ENCODE data around the gene KIFC3.
"Not testable (repeated sequence)": the region's sequence is repeated elsewhere in the genome, so short reads cannot be mapped to it uniquely, and the experiment has no call there.

KIFC3 gene

GRCh38 chr16:57786632-57787518 is 15.4 kb downstream of the KIFC3 start:
- DNase-seq = no peak

- no peak for DNase-seq
Observed at GRCh38 chr16:57785924-57786323, 16.4 kb downstream of the KIFC3 start.

GRCh38 chr16:57785385-57785784 is 16.9 kb downstream of the KIFC3 start:
- no peak for DNase-seq

GRCh38 chr16:57784334-57784733 is 18.0 kb downstream of the KIFC3 start:
- DNase-seq = no peak

GRCh38 chr16:57783883-57784282 is 18.4 kb downstream of the KIFC3 start:
- DNase-seq = no peak

- no peak for DNase-seq
Observed at GRCh38 chr16:57783116-57783515, 19.2 kb downstream of the KIFC3 start.

GRCh38 chr16:57782607-57783055 is 19.7 kb downstream of the KIFC3 start:
- not testable (repeated sequence) for DNase-seq

GRCh38 chr16:57781741-57782606 is 20.3 kb downstream of the KIFC3 start:
- DNase-seq = no peak

- DNase-seq = no peak
Observed at GRCh38 chr16:57781349-57781740, 20.9 kb downstream of the KIFC3 start.

GRCh38 chr16:57779836-57780235 is 22.5 kb downstream of the KIFC3 start:
- DNase-seq = not testable (repeated sequence)

- DNase-seq = no peak
Observed at GRCh38 chr16:57778658-57779057, 23.6 kb downstream of the KIFC3 start.

GRCh38 chr16:57775661-57776469 is 26.4 kb downstream of the KIFC3 start:
- DNase-seq = no peak

GRCh38 chr16:57774705-57775285 is 27.5 kb downstream of the KIFC3 start:
- no peak for DNase-seq

- no peak for DNase-seq
Observed at GRCh38 chr16:57773655-57774295, 28.5 kb downstream of the KIFC3 start.

- DNase-seq = no peak
Observed at GRCh38 chr16:57773019-57773418, 29.3 kb downstream of the KIFC3 start.

GRCh38 chr16:57771141-57771785 is 31.0 kb downstream of the KIFC3 start:
- no peak for DNase-seq

GRCh38 chr16:57770361-57770760 is 31.9 kb downstream of the KIFC3 start:
- DNase-seq = no peak

GRCh38 chr16:57769541-57770145 is 32.6 kb downstream of the KIFC3 start:
- no peak for DNase-seq

GRCh38 chr16:57766714-57767348 is 35.5 kb downstream of the KIFC3 start:
- DNase-seq = no peak

GRCh38 chr16:57765160-57765728 is 37.0 kb downstream of the KIFC3 start:
- no peak for DNase-seq

Data from CD4-positive, alpha-beta T cell treated with Interleukin-21 for 1 hour (primary cell).